DMS53 treated with DMSO at 0.1 percent for 48 hours (cell line): ENCODE data around the gene UGT3A1.
"Not testable (repeated sequence)": the region's sequence is repeated elsewhere in the genome, so short reads cannot be mapped to it uniquely, and the experiment has no call there.

Source experiments
- DNase-seq: peaks from one replicate; lab custom pipeline; 2025; ENCODE audit not compliant: unreplicated experiment; lab: John Stamatoyannopoulos, UW

The UGT3A1 gene

GRCh38 chr5:35988529-35988928, 2.7 kb downstream of the UGT3A1 start:
- no peak for DNase-seq

GRCh38 chr5:35987776-35988175, 3.4 kb downstream of the UGT3A1 start:
- no peak for DNase-seq

GRCh38 chr5:35979715-35980114, 11.5 kb downstream of the UGT3A1 start:
- DNase-seq = no peak

GRCh38 chr5:35976859-35977258, 14.3 kb downstream of the UGT3A1 start:
- not testable (repeated sequence) for DNase-seq

- no peak for DNase-seq
These were observed 16.6 kb downstream of the UGT3A1 start for GRCh38 chr5:35974570-35974969.

- no peak for DNase-seq
These were observed 19.3 kb downstream of the UGT3A1 start for GRCh38 chr5:35971878-35972210.

GRCh38 chr5:35971186-35971877, 19.9 kb downstream of the UGT3A1 start:
- DNase-seq = no peak

- DNase-seq = peak; percentile 35
These were observed 27.8 kb downstream of the UGT3A1 start for GRCh38 chr5:35963381-35963843.

GRCh38 chr5:35960328-35960727, 30.9 kb downstream of the UGT3A1 start:
- DNase-seq = no peak

- no peak for DNase-seq
These were observed 34.8 kb downstream of the UGT3A1 start for GRCh38 chr5:35956429-35956828.

GRCh38 chr5:35954175-35954574, 37.0 kb downstream of the UGT3A1 start:
- no peak for DNase-seq

- no peak for DNase-seq
These were observed 44.1 kb downstream of the UGT3A1 start for GRCh38 chr5:35947085-35947484.

GRCh38 chr5:35939639-35940038, 51.6 kb downstream of the UGT3A1 start:
- DNase-seq = no peak

- peak; percentile 67 for DNase-seq
These were observed 52.5 kb downstream of the UGT3A1 start, which contains the start of gene CAPSL for GRCh38 chr5:35938568-35939227. CAPSL (minus strand) TSS chr5:35938622; CDS start chr5:35921120, 17,502 bp downstream.

- DNase-seq = peak; percentile 71
These were observed 64.7 kb downstream of the UGT3A1 start for GRCh38 chr5:35926389-35927051.

- peak; percentile 69 for DNase-seq
These were observed 66.1 kb downstream of the UGT3A1 start for GRCh38 chr5:35924950-35925722.

GRCh38 chr5:35924122-35924949, 66.9 kb downstream of the UGT3A1 start:
- no peak for DNase-seq

- DNase-seq = no peak
These were observed 68.7 kb downstream of the UGT3A1 start for GRCh38 chr5:35922468-35922867.

GRCh38 chr5:35921930-35922329, 69.3 kb downstream of the UGT3A1 start:
- no peak for DNase-seq

- no peak for DNase-seq
These were observed 70.3 kb downstream of the UGT3A1 start for GRCh38 chr5:35920890-35921289.
